HCT116 (cell line): ENCODE results near the gene KAT6B. TPM values are rescaled to one million over a fixed set of nuclear protein-coding genes. Genes with fewer than 3 reads are reported as not detected.

Experiments used
- ATAC-seq: fragments of 200-7000 bp; cut with Tn5 transposase; 2 replicates; pipeline ENCODE4 v1.9.1; 2020; ENCODE audit warnings: mild to moderate bottlenecking, moderate library complexity
- BruUV-seq: library from RNA; stranded (reverse); fragments of 400-500 nt; replicated peaks from 2 replicates; lab custom pipeline; 2021; lab: Mats Ljungman, UMichigan
- CTCF ChIA-PET: fragments of 300-600 bp; sonication (Branson Sonifier 250); formaldehyde crosslinking; loops from one replicate; lab custom pipeline; 2021; ENCODE audit warnings: antibody characterized with exemption; lab: Charles Lee
- POLR2A ChIA-PET: fragments of 300-600, 350-600 bp; sonication (Branson Sonifier 250); formaldehyde crosslinking; loops from one replicate; lab custom pipeline; 2021; ENCODE audit warnings: antibody characterized with exemption; lab: Charles Lee
- RAD21 ChIA-PET, 2 experiments: fragments of 300-600 bp; sonication (Branson Sonifier 250); formaldehyde crosslinking; loops; one replicate each; lab custom pipeline; 2023; ENCODE audit warnings: low total read pairs in 2 of 2; ENCODE audit not compliant: uncharacterized antibody in 2 of 2, unreplicated experiment in 2 of 2, low non-redundant PET in 1 of 2; lab: Charles Lee
- DNase-seq: peaks from one replicate; pipeline ENCODE4 v3.0.0-alpha.2; 2010; ENCODE audit warnings: low read depth, low spot score
- H2AFZ ChIP-seq: fragments of 200-600 bp; shearing (Covaris generic), sonication (generic); 2 replicates; pipeline ENCODE4 v1.6.1; 2017; ENCODE audit warnings: low read depth, mixed run types, mixed read lengths, antibody characterized with exemption, low read length; ENCODE audit not compliant: poor library complexity, severe bottlenecking
- H3K27ac ChIP-seq: 2 replicates; pipeline ENCODE4 v1.5.1; 2012; ENCODE audit warnings: low read depth, low read length
- H3K27me3 ChIP-seq: fragments of 200-600 bp; sonication (generic); 2 replicates; pipeline ENCODE4 v1.6.1; 2016; ENCODE audit warnings: mixed run types, low read length, mixed read lengths; ENCODE audit not compliant: insufficient read depth
- H3K36me3 ChIP-seq, 2 experiments: fragments of 200-500 bp in 1 of 2; fragments of 200-600 bp in 1 of 2; sonication (Bioruptor generic) in 1 of 2; sonication (generic) in 1 of 2; 2 replicates each; pipeline versions ENCODE4 v1.5.1 to v1.6.1; 2014 to 2016; ENCODE audit warnings: low read length in 2 of 2, inconsistent platforms in 1 of 2, mixed read lengths in 1 of 2, mixed run types in 1 of 2; ENCODE audit not compliant: insufficient read depth in 2 of 2, control insufficient read depth in 1 of 2
- H3K4me1 ChIP-seq, 2 experiments: fragments of 200-600 bp in 1 of 2; sonication (generic) in 1 of 2; 2 replicates each; pipeline versions ENCODE4 v1.5.1 to v1.6.1; 2012 to 2017; ENCODE audit warnings: low read length in 2 of 2, inconsistent platforms in 1 of 2, mild to moderate bottlenecking in 1 of 2, mixed read lengths in 1 of 2, mixed run types in 1 of 2, moderate library complexity in 1 of 2; ENCODE audit not compliant: insufficient read depth in 2 of 2, control insufficient read depth in 1 of 2
- H3K4me2 ChIP-seq: fragments of 200-600 bp; sonication (generic); 2 replicates; pipeline ENCODE4 v1.6.1; 2017; ENCODE audit warnings: mixed run types, low read length, mixed read lengths
- H3K4me3 ChIP-seq, 2 experiments: fragments of 200-600 bp in 1 of 2; sonication (generic) in 1 of 2; replicated peaks in 1 of 2; 2 replicates each; pipeline ENCODE4 v1.5.1; 2011 to 2016; ENCODE audit warnings: low read length in 2 of 2, control low read depth in 1 of 2, low read depth in 1 of 2, mild to moderate bottlenecking in 1 of 2, mixed read lengths in 1 of 2, mixed run types in 1 of 2
- H3K79me2 ChIP-seq: fragments of 200-600 bp; sonication (generic); 2 replicates; pipeline ENCODE4 v1.6.1; 2017; ENCODE audit warnings: mild to moderate bottlenecking, mixed run types, low read length, moderate library complexity, mixed read lengths; ENCODE audit not compliant: insufficient read depth
- H3K9ac ChIP-seq: fragments of 200-600 bp; sonication (generic); 2 replicates; pipeline ENCODE4 v1.6.1; 2016; ENCODE audit warnings: low read length, mixed read lengths
- H3K9me2 ChIP-seq: fragments of 200-600 bp; sonication (generic), shearing (Covaris generic); 2 replicates; pipeline ENCODE4 v1.6.1; 2017; ENCODE audit warnings: mixed run types, mild to moderate bottlenecking, moderate library complexity; ENCODE audit not compliant: insufficient read depth
- H3K9me3 ChIP-seq, 2 experiments: fragments of 200-500 bp in 1 of 2; fragments of 200-600 bp in 1 of 2; sonication (Bioruptor generic) in 1 of 2; sonication (generic) in 1 of 2; 2 replicates each; pipeline ENCODE4 v1.6.1; 2014 to 2017; ENCODE audit warnings: low read length in 2 of 2, mixed read lengths in 2 of 2, inconsistent platforms in 1 of 2, low read depth in 1 of 2, mild to moderate bottlenecking in 1 of 2, mixed run types in 1 of 2, moderate library complexity in 1 of 2; ENCODE audit not compliant: control insufficient read depth in 1 of 2, insufficient read depth in 1 of 2
- H4K20me1 ChIP-seq: fragments of 200-600 bp; sonication (generic), shearing (Covaris generic); 2 replicates; pipeline ENCODE4 v1.6.1; 2017; ENCODE audit warnings: mixed run types, mild to moderate bottlenecking, moderate library complexity; ENCODE audit not compliant: insufficient read depth
- EGR1 ChIP-seq: IDR thresholded peaks from 2 replicates; pipeline ENCODE4 v1.6.1; 2012; ENCODE audit warnings: low read depth
- EZH2 ChIP-seq: fragments of 200-600 bp; sonication (generic); IDR thresholded peaks from 2 replicates; pipeline ENCODE4 v1.6.1; 2017; ENCODE audit warnings: antibody characterized with exemption, mixed run types
- EZH2phosphoT487 ChIP-seq: fragments of 200-600 bp; IDR thresholded peaks from 2 replicates; pipeline ENCODE4 v1.6.1; 2018; ENCODE audit warnings: antibody characterized with exemption, borderline replicate concordance
- JUND ChIP-seq: IDR thresholded peaks from 2 replicates; pipeline ENCODE4 v1.6.1; 2012
- SP1 ChIP-seq: IDR thresholded peaks from 2 replicates; pipeline ENCODE4 v1.6.1; 2012; ENCODE audit warnings: low read depth
- TCF7L2 ChIP-seq: IDR thresholded peaks from 2 replicates; pipeline ENCODE4 v1.7.0; 2011; ENCODE audit warnings: borderline replicate concordance, inconsistent platforms; ENCODE audit not compliant: insufficient read depth, insufficient read length; ENCODE audit errors: extremely low read depth
- ZNF274 ChIP-seq: fragments of 200-500 bp; sonication (Bioruptor generic); IDR thresholded peaks from 2 replicates; pipeline ENCODE4 v1.6.1; 2014; ENCODE audit warnings: mild to moderate bottlenecking, low read depth, low read length, inconsistent platforms
- intact Hi-C: fragments of 100-400 bp; cut with micrococcal nuclease; formaldehyde crosslinking; loops from 2 replicates; pipeline ENCODE4 v1.10.0; 2022
- total RNA-seq: library from RNA; stranded (reverse); gene quantifications from one replicate; pipeline ENCODE4 v1.2.1, GENCODE V29; 2021; ENCODE audit not compliant: unreplicated experiment
- TF ChIP-seq, protein P1 (sequence below): IDR thresholded peaks from 2 replicates; pipeline ENCODE4 v1.6.1; 2012
- TF ChIP-seq, protein P2 (sequence below), 3 experiments: fragments of 200-600 bp in 1 of 3; sonication (generic) in 1 of 3; IDR thresholded peaks in 2 of 3; conservative IDR thresholded peaks in 1 of 3; 2 replicates each; pipeline ENCODE4 v1.5.1; 2012 to 2017; ENCODE audit warnings: low read depth in 2 of 3, low read length in 2 of 3, antibody characterized with exemption in 1 of 3, borderline replicate concordance in 1 of 3, control low read depth in 1 of 3, mild to moderate bottlenecking in 1 of 3, mixed read lengths in 1 of 3, mixed run types in 1 of 3, moderate library complexity in 1 of 3; ENCODE audit not compliant: insufficient read depth in 1 of 3
- TF ChIP-seq, protein P3 (sequence below): IDR thresholded peaks from 2 replicates; pipeline ENCODE4 v1.6.1; 2012
- TF ChIP-seq, protein P4 (sequence below): IDR thresholded peaks from 2 replicates; pipeline ENCODE4 v1.6.1; 2011; ENCODE audit warnings: mild to moderate bottlenecking, low read length, moderate library complexity; ENCODE audit not compliant: insufficient replicate concordance; ENCODE audit errors: extremely low read depth

KAT6B gene
- total RNA-seq, 1 experiment from 2014 or later: 17.8 TPM

DNA sequence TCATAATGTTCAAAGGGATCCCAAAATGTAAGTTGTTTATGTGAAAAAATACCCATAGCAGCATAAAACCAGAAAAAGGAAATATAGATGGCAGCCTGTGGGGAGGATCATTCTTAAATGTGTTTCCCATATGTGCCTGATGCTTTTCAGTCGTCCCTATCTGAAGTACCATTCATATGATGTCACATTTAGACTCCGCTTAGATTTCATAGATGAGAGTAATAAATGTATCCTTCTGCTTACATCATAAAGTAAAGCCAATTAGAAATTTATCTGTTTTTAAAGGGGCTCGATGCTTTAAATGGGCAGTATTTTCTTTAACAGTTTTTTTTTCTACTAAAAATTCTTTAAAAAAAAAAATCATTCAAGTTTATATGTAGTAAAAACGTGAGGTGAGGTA is 136.1 kb downstream of the KAT6B start:
- POLR2A ChIA-PET: no interaction called here
- H2AFZ ChIP-seq: no peak overlapping the region

DNA sequence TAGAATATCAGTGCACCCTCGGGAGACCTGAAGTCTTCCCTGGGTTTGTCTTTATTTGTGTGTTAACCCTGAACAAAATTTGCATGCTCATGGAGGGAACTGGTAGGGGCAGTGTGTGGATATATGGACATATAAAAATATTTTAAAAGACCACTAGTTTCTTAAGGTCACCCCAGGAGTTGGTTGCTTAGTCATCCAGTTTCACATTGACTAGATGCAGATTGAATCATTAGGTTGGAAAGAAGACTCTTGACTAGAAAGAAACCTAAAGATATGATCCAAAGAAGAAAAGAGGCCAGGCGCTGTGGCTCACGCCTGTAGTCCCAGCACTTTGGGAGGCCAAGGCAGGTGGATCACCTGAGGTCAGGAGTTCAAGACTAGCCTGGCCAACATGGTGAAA is 137.1 kb downstream of the KAT6B start:
- Histone ChIP-seq H3K79me2 (no peaks in the 10 kb centered on the region), H3K27ac (no peak overlapping the region), H2AFZ (no peak overlapping the region), H3K4me3 (no peak overlapping the region), H3K27me3 (no peaks in the 10 kb centered on the region), H3K36me3 (no peaks in the 10 kb centered on the region), H3K9ac (no peak overlapping the region), H3K4me2 (no peak overlapping the region), H4K20me1 (no peaks in the 10 kb centered on the region), H3K4me1 (peaks cover 0 to 5% of the 10 kb centered on the region in 2 experiments; a peak in 2 of 4 replicates), H3K9me2 (no peaks in the 10 kb centered on the region), H3K9me3 (no peaks in the 10 kb centered on the region)
- ATAC-seq: no peak
- DNase-seq: no peak
- BruUV-seq: no TSS peak
- RAD21 ChIA-PET: no interaction called here
- POLR2A ChIA-PET: no interaction called here
- CTCF ChIA-PET: no interaction called here
- intact Hi-C loops: no loop called here
- TF ChIP-seq EZH2 (no peak), SP1 (no peak), EGR1 (no peak), TCF7L2 (no peak), ZNF274 (no peak)
- TF ChIP-seq, protein P1, sequence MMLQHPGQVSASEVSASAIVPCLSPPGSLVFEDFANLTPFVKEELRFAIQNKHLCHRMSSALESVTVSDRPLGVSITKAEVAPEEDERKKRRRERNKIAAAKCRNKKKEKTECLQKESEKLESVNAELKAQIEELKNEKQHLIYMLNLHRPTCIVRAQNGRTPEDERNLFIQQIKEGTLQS: no peak
- TF ChIP-seq, protein P2, sequence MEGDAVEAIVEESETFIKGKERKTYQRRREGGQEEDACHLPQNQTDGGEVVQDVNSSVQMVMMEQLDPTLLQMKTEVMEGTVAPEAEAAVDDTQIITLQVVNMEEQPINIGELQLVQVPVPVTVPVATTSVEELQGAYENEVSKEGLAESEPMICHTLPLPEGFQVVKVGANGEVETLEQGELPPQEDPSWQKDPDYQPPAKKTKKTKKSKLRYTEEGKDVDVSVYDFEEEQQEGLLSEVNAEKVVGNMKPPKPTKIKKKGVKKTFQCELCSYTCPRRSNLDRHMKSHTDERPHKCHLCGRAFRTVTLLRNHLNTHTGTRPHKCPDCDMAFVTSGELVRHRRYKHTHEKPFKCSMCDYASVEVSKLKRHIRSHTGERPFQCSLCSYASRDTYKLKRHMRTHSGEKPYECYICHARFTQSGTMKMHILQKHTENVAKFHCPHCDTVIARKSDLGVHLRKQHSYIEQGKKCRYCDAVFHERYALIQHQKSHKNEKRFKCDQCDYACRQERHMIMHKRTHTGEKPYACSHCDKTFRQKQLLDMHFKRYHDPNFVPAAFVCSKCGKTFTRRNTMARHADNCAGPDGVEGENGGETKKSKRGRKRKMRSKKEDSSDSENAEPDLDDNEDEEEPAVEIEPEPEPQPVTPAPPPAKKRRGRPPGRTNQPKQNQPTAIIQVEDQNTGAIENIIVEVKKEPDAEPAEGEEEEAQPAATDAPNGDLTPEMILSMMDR (IDR thresholded peaks at IDR 0.05 in 2 of 3, conservative IDR thresholded peaks at IDR 0.05 in 1 of 3; ENCODE audit: borderline replicate concordance in 1 of 3, insufficient read depth in 1 of 3, low read depth in 2 of 3, low read length in 2 of 3): no peak
- TF ChIP-seq, protein P3, sequence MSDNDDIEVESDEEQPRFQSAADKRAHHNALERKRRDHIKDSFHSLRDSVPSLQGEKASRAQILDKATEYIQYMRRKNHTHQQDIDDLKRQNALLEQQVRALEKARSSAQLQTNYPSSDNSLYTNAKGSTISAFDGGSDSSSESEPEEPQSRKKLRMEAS: no peak

More for the DNA sequence above, 136.1 kb downstream of the KAT6B start:
- Histone ChIP-seq H3K4me1 (no peaks in the 10 kb centered on the region), H3K4me2 (no peak overlapping the region), H3K9me3 (no peaks in the 10 kb centered on the region), H3K9me2 (no peaks in the 10 kb centered on the region), H3K27me3 (no peaks in the 10 kb centered on the region), H4K20me1 (no peaks in the 10 kb centered on the region), H3K27ac (no peak overlapping the region), H3K4me3 (no peak overlapping the region), H3K79me2 (no peaks in the 10 kb centered on the region), H3K36me3 (no peaks in the 10 kb centered on the region), H3K9ac (no peak overlapping the region)
- BruUV-seq: TSS peak; percentile 24
- TF ChIP-seq JUND: no peak
- TF ChIP-seq, protein P3: no peak
- TF ChIP-seq EZH2phosphoT487: no peak
- TF ChIP-seq, protein P4, sequence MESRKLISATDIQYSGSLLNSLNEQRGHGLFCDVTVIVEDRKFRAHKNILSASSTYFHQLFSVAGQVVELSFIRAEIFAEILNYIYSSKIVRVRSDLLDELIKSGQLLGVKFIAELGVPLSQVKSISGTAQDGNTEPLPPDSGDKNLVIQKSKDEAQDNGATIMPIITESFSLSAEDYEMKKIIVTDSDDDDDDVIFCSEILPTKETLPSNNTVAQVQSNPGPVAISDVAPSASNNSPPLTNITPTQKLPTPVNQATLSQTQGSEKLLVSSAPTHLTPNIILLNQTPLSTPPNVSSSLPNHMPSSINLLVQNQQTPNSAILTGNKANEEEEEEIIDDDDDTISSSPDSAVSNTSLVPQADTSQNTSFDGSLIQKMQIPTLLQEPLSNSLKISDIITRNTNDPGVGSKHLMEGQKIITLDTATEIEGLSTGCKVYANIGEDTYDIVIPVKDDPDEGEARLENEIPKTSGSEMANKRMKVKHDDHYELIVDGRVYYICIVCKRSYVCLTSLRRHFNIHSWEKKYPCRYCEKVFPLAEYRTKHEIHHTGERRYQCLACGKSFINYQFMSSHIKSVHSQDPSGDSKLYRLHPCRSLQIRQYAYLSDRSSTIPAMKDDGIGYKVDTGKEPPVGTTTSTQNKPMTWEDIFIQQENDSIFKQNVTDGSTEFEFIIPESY: no peak
- ATAC-seq (no peak), DNase-seq (no peak)
- intact Hi-C loops: no loop called here
- RAD21 ChIA-PET: no interaction called here
- CTCF ChIA-PET: no interaction called here
